ENCODE data around the gene RSRP1. TPM values are rescaled to one million over a fixed set of nuclear protein-coding genes. Genes with fewer than 3 reads are reported as not detected.

The RSRP1 gene
- total and polyA plus RNA-seq, 2 of the 13 experiments (the other 11 are each of a cell fraction or from before 2014, with no cell fraction given), result 43.9 to 52.8 TPM

DNA sequence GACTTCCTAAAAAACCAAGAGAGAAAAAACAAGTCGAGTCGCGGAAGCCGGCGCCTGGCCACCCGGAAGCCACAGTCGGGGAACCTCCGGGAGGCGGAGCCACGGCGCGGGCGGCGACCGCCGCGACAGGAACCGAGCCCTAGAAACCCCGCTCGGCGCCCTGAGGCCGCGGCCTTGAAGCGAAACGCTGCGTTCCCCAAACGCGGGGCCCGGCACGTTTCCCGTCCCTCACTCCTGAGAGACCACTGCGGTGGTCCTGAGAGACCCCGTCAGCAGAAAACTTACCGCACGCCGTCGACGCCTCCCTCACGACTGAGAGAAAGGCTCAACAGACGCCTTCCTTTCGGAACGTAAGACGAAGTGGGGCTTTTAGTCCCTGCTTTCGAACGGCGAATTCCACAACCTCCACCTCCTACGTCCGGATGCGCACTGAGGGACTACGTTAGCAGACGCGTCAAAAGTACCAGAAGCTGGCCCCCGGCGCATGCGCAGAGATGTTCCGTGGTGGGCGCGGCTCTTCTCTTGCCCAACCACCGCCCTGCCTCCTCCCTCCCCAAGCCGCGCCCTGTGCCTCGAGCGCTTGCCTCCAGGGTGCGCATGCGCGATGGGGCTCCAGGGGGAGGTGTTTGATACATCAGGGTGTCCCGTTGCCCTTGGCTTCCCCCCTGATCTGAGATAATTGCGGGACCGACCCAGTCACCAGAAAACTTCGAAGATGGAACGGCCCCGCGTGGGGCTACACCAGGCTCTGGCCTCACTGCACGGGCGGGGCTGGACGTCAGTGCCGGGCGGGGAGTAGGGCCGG is at the start of gene RSRP1 (continued):
- TF ChIP-seq, protein P1, sequence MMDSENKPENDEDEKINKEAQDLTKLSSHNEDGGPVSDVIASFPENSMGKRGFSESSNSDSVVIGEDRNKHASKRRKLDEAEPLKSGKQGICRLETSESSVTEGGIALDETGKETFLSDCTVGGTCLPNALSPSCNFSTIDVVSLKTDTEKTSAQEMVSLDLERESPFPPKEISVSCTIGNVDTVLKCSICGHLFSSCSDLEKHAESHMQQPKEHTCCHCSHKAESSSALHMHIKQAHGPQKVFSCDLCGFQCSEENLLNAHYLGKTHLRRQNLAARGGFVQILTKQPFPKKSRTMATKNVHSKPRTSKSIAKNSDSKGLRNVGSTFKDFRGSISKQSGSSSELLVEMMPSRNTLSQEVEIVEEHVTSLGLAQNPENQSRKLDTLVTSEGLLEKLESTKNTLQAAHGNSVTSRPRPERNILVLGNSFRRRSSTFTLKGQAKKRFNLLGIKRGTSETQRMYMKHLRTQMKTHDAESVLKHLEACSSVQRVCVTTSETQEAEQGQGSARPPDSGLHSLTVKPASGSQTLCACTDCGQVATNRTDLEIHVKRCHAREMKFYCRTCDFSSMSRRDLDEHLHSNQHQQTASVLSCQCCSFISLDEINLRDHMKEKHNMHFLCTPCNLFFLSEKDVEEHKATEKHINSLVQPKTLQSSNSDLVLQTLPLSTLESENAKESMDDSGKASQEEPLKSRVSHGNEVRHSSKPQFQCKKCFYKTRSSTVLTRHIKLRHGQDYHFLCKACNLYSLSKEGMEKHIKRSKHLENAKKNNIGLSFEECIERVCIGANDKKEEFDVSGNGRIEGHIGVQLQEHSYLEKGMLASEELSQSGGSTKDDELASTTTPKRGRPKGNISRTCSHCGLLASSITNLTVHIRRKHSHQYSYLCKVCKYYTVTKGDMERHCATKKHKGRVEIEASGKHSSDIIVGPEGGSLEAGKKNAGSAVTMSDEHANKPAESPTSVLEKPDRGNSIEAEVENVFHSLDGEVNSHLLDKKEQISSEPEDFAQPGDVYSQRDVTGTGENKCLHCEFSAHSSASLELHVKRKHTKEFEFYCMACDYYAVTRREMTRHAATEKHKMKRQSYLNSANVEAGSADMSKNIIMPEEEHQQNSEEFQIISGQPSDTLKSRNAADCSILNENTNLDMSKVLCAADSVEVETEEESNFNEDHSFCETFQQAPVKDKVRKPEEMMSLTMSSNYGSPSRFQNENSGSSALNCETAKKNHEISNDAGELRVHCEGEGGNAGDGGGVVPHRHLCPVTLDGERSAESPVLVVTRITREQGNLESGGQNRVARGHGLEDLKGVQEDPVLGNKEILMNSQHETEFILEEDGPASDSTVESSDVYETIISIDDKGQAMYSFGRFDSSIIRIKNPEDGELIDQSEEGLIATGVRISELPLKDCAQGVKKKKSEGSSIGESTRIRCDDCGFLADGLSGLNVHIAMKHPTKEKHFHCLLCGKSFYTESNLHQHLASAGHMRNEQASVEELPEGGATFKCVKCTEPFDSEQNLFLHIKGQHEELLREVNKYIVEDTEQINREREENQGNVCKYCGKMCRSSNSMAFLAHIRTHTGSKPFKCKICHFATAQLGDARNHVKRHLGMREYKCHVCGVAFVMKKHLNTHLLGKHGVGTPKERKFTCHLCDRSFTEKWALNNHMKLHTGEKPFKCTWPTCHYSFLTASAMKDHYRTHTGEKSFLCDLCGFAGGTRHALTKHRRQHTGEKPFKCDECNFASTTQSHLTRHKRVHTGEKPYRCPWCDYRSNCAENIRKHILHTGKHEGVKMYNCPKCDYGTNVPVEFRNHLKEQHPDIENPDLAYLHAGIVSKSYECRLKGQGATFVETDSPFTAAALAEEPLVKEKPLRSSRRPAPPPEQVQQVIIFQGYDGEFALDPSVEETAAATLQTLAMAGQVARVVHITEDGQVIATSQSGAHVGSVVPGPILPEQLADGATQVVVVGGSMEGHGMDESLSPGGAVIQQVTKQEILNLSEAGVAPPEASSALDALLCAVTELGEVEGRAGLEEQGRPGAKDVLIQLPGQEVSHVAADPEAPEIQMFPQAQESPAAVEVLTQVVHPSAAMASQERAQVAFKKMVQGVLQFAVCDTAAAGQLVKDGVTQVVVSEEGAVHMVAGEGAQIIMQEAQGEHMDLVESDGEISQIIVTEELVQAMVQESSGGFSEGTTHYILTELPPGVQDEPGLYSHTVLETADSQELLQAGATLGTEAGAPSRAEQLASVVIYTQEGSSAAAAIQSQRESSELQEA (CRISPR knock-in tag; IDR thresholded peaks at IDR 0.05; ENCODE audit: not compliant biosample characterization), result peak; percentile 69
- TF ChIP-seq ZNF343 (CRISPR knock-in tag; IDR thresholded peaks at IDR 0.05) (no peak; the same call in 1 of the 2 replicates), GFI1 (CRISPR knock-in tag; IDR thresholded peaks at IDR 0.05; ENCODE audit: borderline replicate concordance) (peak; percentile 23; the same call in 1 of the 2 replicates), PTBP1 (IDR thresholded peaks at IDR 0.05; ENCODE audit: low read depth, low read length, poor library complexity, severe bottlenecking) (no peak)
- TF ChIP-seq, protein P2, sequence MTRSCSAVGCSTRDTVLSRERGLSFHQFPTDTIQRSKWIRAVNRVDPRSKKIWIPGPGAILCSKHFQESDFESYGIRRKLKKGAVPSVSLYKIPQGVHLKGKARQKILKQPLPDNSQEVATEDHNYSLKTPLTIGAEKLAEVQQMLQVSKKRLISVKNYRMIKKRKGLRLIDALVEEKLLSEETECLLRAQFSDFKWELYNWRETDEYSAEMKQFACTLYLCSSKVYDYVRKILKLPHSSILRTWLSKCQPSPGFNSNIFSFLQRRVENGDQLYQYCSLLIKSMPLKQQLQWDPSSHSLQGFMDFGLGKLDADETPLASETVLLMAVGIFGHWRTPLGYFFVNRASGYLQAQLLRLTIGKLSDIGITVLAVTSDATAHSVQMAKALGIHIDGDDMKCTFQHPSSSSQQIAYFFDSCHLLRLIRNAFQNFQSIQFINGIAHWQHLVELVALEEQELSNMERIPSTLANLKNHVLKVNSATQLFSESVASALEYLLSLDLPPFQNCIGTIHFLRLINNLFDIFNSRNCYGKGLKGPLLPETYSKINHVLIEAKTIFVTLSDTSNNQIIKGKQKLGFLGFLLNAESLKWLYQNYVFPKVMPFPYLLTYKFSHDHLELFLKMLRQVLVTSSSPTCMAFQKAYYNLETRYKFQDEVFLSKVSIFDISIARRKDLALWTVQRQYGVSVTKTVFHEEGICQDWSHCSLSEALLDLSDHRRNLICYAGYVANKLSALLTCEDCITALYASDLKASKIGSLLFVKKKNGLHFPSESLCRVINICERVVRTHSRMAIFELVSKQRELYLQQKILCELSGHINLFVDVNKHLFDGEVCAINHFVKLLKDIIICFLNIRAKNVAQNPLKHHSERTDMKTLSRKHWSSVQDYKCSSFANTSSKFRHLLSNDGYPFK (CRISPR knock-in tag; IDR thresholded peaks at IDR 0.05; ENCODE audit: borderline replicate concordance), result peak; percentile 32
- TF ChIP-seq, protein P3, sequence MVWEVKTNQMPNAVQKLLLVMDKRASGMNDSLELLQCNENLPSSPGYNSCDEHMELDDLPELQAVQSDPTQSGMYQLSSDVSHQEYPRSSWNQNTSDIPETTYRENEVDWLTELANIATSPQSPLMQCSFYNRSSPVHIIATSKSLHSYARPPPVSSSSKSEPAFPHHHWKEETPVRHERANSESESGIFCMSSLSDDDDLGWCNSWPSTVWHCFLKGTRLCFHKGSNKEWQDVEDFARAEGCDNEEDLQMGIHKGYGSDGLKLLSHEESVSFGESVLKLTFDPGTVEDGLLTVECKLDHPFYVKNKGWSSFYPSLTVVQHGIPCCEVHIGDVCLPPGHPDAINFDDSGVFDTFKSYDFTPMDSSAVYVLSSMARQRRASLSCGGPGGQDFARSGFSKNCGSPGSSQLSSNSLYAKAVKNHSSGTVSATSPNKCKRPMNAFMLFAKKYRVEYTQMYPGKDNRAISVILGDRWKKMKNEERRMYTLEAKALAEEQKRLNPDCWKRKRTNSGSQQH (CRISPR knock-in tag; IDR thresholded peaks at IDR 0.05; ENCODE audit: low read depth), result peak; percentile 89; the same call in 1 of the 2 replicates
- TF ChIP-seq, protein P4, sequence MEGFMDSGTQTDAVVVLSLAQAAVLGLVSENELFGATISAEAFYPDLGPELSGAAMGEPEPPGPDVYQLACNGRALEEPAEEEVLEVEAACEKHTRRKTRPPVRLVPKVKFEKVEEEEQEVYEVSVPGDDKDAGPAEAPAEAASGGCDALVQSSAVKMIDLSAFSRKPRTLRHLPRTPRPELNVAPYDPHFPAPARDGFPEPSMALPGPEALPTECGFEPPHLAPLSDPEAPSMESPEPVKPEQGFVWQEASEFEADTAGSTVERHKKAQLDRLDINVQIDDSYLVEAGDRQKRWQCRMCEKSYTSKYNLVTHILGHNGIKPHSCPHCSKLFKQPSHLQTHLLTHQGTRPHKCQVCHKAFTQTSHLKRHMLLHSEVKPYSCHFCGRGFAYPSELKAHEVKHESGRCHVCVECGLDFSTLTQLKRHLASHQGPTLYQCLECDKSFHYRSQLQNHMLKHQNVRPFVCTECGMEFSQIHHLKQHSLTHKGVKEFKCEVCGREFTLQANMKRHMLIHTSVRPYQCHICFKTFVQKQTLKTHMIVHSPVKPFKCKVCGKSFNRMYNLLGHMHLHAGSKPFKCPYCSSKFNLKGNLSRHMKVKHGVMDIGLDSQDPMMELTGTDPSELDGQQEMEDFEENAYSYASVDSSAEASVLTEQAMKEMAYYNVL (CRISPR knock-in tag; IDR thresholded peaks at IDR 0.05; ENCODE audit: borderline replicate concordance), result 0 out of 2 replicates have a peak, but pooled peaks have one; percentile 50
- TF ChIP-seq, protein P5, sequence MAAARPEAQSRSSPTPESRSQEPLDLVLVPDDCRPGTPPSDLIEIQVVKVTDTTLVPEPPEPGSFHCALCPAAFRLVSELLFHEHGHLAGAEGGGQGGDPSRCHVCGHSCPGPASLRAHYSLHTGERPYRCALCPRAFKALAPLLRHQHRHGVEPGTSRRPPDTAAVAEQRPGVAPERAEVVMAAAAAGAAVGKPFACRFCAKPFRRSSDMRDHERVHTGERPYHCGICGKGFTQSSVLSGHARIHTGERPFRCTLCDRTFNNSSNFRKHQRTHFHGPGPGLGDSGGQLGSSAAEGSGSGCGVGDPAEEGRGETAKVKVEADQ (CRISPR knock-in tag; IDR thresholded peaks at IDR 0.05; ENCODE audit: borderline replicate concordance), result peak; percentile 61; the same call in 1 of the 2 replicates
- TF ChIP-seq, protein P6, sequence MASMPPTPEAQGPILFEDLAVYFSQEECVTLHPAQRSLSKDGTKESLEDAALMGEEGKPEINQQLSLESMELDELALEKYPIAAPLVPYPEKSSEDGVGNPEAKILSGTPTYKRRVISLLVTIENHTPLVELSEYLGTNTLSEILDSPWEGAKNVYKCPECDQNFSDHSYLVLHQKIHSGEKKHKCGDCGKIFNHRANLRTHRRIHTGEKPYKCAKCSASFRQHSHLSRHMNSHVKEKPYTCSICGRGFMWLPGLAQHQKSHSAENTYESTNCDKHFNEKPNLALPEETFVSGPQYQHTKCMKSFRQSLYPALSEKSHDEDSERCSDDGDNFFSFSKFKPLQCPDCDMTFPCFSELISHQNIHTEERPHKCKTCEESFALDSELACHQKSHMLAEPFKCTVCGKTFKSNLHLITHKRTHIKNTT (CRISPR knock-in tag; IDR thresholded peaks at IDR 0.05), result 0 out of 2 replicates have a peak, but pooled peaks have one; percentile 73
